HG03103 (cell line): ENCODE results near the gene GNG7.
"Not testable (repeated sequence)": the region's sequence is repeated elsewhere in the genome, so short reads cannot be mapped to it uniquely, and the experiment has no call there.

Experiments used
- ATAC-seq: cut with Tn5 transposase; IDR thresholded peaks from one replicate; pipeline ENCODE4 v1.9.1; 2021; ENCODE audit warnings: low read depth; ENCODE audit not compliant: unreplicated experiment

GNG7 gene

GRCh38 chr19:2558543-2558942 is 144.0 kb downstream of the GNG7 start:
- ATAC-seq = no peak

GRCh38 chr19:2558131-2558530 is 144.4 kb downstream of the GNG7 start:
- ATAC-seq = not testable (repeated sequence)

- no peak for ATAC-seq
Observed at GRCh38 chr19:2557093-2557440, 145.4 kb downstream of the GNG7 start.

GRCh38 chr19:2556221-2557092 is 146.0 kb downstream of the GNG7 start:
- no peak for ATAC-seq

GRCh38 chr19:2555422-2556220 is 146.9 kb downstream of the GNG7 start:
- ATAC-seq = no peak

- no peak for ATAC-seq
Observed at GRCh38 chr19:2554856-2555255, 147.6 kb downstream of the GNG7 start.

GRCh38 chr19:2553510-2553909 is 149.0 kb downstream of the GNG7 start:
- ATAC-seq = no peak

- ATAC-seq = no peak
Observed at GRCh38 chr19:2552859-2553258, 149.6 kb downstream of the GNG7 start.

GRCh38 chr19:2551864-2552185 is 150.7 kb downstream of the GNG7 start:
- ATAC-seq = no peak

- no peak for ATAC-seq
Observed at GRCh38 chr19:2551172-2551863, 151.2 kb downstream of the GNG7 start.

GRCh38 chr19:2550431-2551171 is 151.9 kb downstream of the GNG7 start:
- no peak for ATAC-seq

GRCh38 chr19:2549701-2550191 is 152.7 kb downstream of the GNG7 start:
- ATAC-seq = no peak

GRCh38 chr19:2548966-2549365 is 153.5 kb downstream of the GNG7 start:
- no peak for ATAC-seq

- no peak for ATAC-seq
Observed at GRCh38 chr19:2547721-2548120, 154.8 kb downstream of the GNG7 start.

GRCh38 chr19:2547033-2547680 is 155.3 kb downstream of the GNG7 start:
- no peak for ATAC-seq

- ATAC-seq = no peak
Observed at GRCh38 chr19:2546128-2547032, 156.1 kb downstream of the GNG7 start.

GRCh38 chr19:2545416-2546127 is 156.9 kb downstream of the GNG7 start:
- not testable (repeated sequence) for ATAC-seq
